H1 (cell line): ENCODE results near the gene MAF. TPM values are rescaled to one million over a fixed set of nuclear protein-coding genes. Genes with fewer than 3 reads are reported as not detected.

Source experiments
- CTCF ChIA-PET: fragments of 300-600 bp; sonication (Branson Sonifier 250); formaldehyde crosslinking; loops from one replicate; lab custom pipeline; 2021; ENCODE audit not compliant: partially characterized antibody; lab: Charles Lee
- POLR2A ChIA-PET: fragments of 300-600 bp; sonication (Branson Sonifier 250); formaldehyde crosslinking; loops from one replicate; lab custom pipeline; 2021; ENCODE audit warnings: inconsistent platforms; ENCODE audit not compliant: partially characterized antibody; lab: Charles Lee
- DNase-seq, 2 experiments: peaks; one replicate each; pipeline versions ENCODE4 v3.0.0 to v3.0.0-alpha.2; 2010 to 2022; ENCODE audit warnings: low spot score in 2 of 2, low read depth in 1 of 2, mixed read lengths in 1 of 2
- FAIRE-seq: peaks from 2 replicates; lab custom pipeline; 2011; peaks lifted over from hg19 to GRCh38; lab: Jason Lieb, UNC
- H2AFZ ChIP-seq: 2 replicates; pipeline ENCODE4 v1.8.1; 2012; ENCODE audit warnings: low read length, inconsistent platforms
- H2AK5ac ChIP-seq: 2 replicates; pipeline ENCODE4 v1.6.1; 2013; ENCODE audit warnings: low read depth, low read length
- H2BK120ac ChIP-seq: replicated peaks from 2 replicates; pipeline ENCODE3; 2013; ENCODE audit warnings: low read depth, low read length, inconsistent platforms
- H2BK12ac ChIP-seq: 2 replicates; pipeline ENCODE4 v1.6.1; 2013; ENCODE audit warnings: low read depth, low read length
- H2BK15ac ChIP-seq: 2 replicates; pipeline ENCODE4 v1.6.1; 2013; ENCODE audit warnings: low read length
- H2BK20ac ChIP-seq: 2 replicates; pipeline ENCODE4 v1.6.1; 2013; ENCODE audit warnings: low read length
- H2BK5ac ChIP-seq: 2 replicates; pipeline ENCODE4 v1.6.1; 2013; ENCODE audit warnings: low read depth, low read length
- H3K14ac ChIP-seq: 2 replicates; pipeline ENCODE4 v1.6.1; 2013; ENCODE audit warnings: inconsistent platforms; ENCODE audit not compliant: insufficient read length
- H3K18ac ChIP-seq: 2 replicates; pipeline ENCODE4 v1.6.1; 2013; ENCODE audit warnings: low read length; ENCODE audit errors: extremely low read depth
- H3K23ac ChIP-seq: 2 replicates; pipeline ENCODE4 v1.6.1; 2013; ENCODE audit warnings: inconsistent platforms; ENCODE audit not compliant: insufficient read length
- H3K23me2 ChIP-seq: 2 replicates; pipeline ENCODE4 v1.6.1; 2013; ENCODE audit warnings: low read depth, low read length
- H3K27ac ChIP-seq: 2 replicates; pipeline ENCODE4 v1.6.1; 2011; ENCODE audit warnings: low read depth, low read length, inconsistent platforms
- H3K27me3 ChIP-seq, 4 experiments: replicated peaks in 1 of 4; 1 replicate in 1 of 4; 2 replicates in 3 of 4; pipeline versions ENCODE4 v1.6.1 to v1.8.1; 2011 to 2013; ENCODE audit warnings: low read length in 3 of 4, mild to moderate bottlenecking in 3 of 4, inconsistent platforms in 2 of 4, mixed read lengths in 2 of 4, moderate library complexity in 1 of 4; ENCODE audit not compliant: control insufficient read depth in 3 of 4, insufficient read depth in 3 of 4; ENCODE audit errors: extremely low read depth in 1 of 4
- H3K36me3 ChIP-seq, 4 experiments: 2 replicates each; pipeline versions ENCODE4 v1.6.1 to v1.8.1; 2011 to 2013; ENCODE audit warnings: mild to moderate bottlenecking in 4 of 4, low read length in 3 of 4, moderate library complexity in 2 of 4, control low read depth in 1 of 4, inconsistent platforms in 1 of 4; ENCODE audit not compliant: insufficient read depth in 4 of 4, control insufficient read depth in 2 of 4
- H3K4ac ChIP-seq: replicated peaks from 2 replicates; pipeline ENCODE3; 2013; ENCODE audit warnings: low read length, low read depth, mixed read lengths, inconsistent platforms; ENCODE audit not compliant: insufficient read length
- H3K4me1 ChIP-seq, 4 experiments: replicated peaks in 1 of 4; 1 replicate in 1 of 4; 2 replicates in 3 of 4; pipeline versions ENCODE4 v1.6.1 to v1.8.1; 2011 to 2013; ENCODE audit warnings: low read length in 3 of 4, inconsistent platforms in 2 of 4, mixed read lengths in 1 of 4; ENCODE audit not compliant: insufficient read depth in 4 of 4, control insufficient read depth in 3 of 4
- H3K4me2 ChIP-seq, 2 experiments: 2 replicates each; pipeline versions ENCODE4 v1.6.1 to v1.8.1; 2011 to 2013; ENCODE audit warnings: low read depth in 2 of 2, low read length in 2 of 2, control low read depth in 1 of 2, inconsistent platforms in 1 of 2, mild to moderate bottlenecking in 1 of 2; ENCODE audit not compliant: insufficient read depth in 1 of 2
- H3K4me3 ChIP-seq, 4 experiments: fragments of 200-600, 300-600 bp in 1 of 4; sonication (generic), shearing (Covaris generic), sonication (Bioruptor Twin) in 1 of 4; 2 replicates each; pipeline versions ENCODE4 v1.5.1 to v1.8.1; 2011 to 2016; ENCODE audit warnings: low read length in 4 of 4, low read depth in 3 of 4, control low read depth in 2 of 4, inconsistent platforms in 2 of 4, mild to moderate bottlenecking in 2 of 4, mixed read lengths in 1 of 4, moderate library complexity in 1 of 4; ENCODE audit not compliant: insufficient read depth in 2 of 4; ENCODE audit errors: extremely low read depth in 1 of 4
- H3K56ac ChIP-seq: replicated peaks from 2 replicates; pipeline ENCODE3; 2013; ENCODE audit warnings: low read depth, mild to moderate bottlenecking, mixed read lengths, low read length, inconsistent platforms; ENCODE audit not compliant: insufficient read length
- H3K79me1 ChIP-seq: 2 replicates; pipeline ENCODE4 v1.6.1; 2013; ENCODE audit warnings: low read depth, low read length, control low read depth
- H3K79me2 ChIP-seq, 2 experiments: 2 replicates each; pipeline versions ENCODE4 v1.6.1 to v1.8.1; 2012 to 2013; ENCODE audit warnings: low read length in 2 of 2, mild to moderate bottlenecking in 2 of 2, inconsistent platforms in 1 of 2; ENCODE audit not compliant: insufficient read depth in 2 of 2, control insufficient read depth in 1 of 2
- H3K9ac ChIP-seq, 4 experiments: replicated peaks in 1 of 4; 1 replicate in 1 of 4; 2 replicates in 3 of 4; pipeline versions ENCODE4 v1.6.1 to v1.8.1; 2011 to 2013; ENCODE audit warnings: low read depth in 3 of 4, low read length in 3 of 4, control low read depth in 2 of 4, mild to moderate bottlenecking in 2 of 4, moderate library complexity in 2 of 4, inconsistent platforms in 1 of 4; ENCODE audit errors: extremely low read depth in 1 of 4
- H3K9me3 ChIP-seq, 2 experiments: 2 replicates each; pipeline versions ENCODE4 v1.6.1 to v1.8.1; 2012 to 2013; ENCODE audit warnings: mild to moderate bottlenecking in 2 of 2, moderate library complexity in 2 of 2, control low read depth in 1 of 2, inconsistent platforms in 1 of 2, low read depth in 1 of 2, low read length in 1 of 2, mixed read lengths in 1 of 2; ENCODE audit not compliant: insufficient read depth in 2 of 2
- H4K20me1 ChIP-seq, 2 experiments: replicated peaks in 1 of 2; 2 replicates each; pipeline versions ENCODE3 to v1.8.1; 2011 to 2013; ENCODE audit warnings: inconsistent platforms in 2 of 2, low read length in 2 of 2, mild to moderate bottlenecking in 1 of 2; ENCODE audit not compliant: insufficient read depth in 2 of 2, control insufficient read depth in 1 of 2
- H4K5ac ChIP-seq: 2 replicates; pipeline ENCODE4 v1.6.1; 2013; ENCODE audit warnings: low read length, low read depth, mixed read lengths, inconsistent platforms; ENCODE audit not compliant: insufficient read length
- H4K8ac ChIP-seq: 2 replicates; pipeline ENCODE4 v1.8.0; 2013; ENCODE audit warnings: mild to moderate bottlenecking, moderate library complexity, low read length, inconsistent platforms; ENCODE audit not compliant: insufficient read depth; ENCODE audit errors: extremely low read depth
- H4K91ac ChIP-seq: replicated peaks from 2 replicates; pipeline ENCODE3; 2013; ENCODE audit warnings: low read length, mixed read lengths, inconsistent platforms; ENCODE audit not compliant: insufficient read length
- BACH1 ChIP-seq: IDR thresholded peaks from 2 replicates; pipeline ENCODE4 v1.6.1; 2012; ENCODE audit warnings: low read length, improper control_type of control experiment
- BCL11A ChIP-seq, 2 experiments: IDR thresholded peaks; one replicate each; pipeline ENCODE4 v1.6.1; 2011; ENCODE audit warnings: low read depth in 2 of 2, low read length in 2 of 2, mild to moderate bottlenecking in 2 of 2
- GTF2F1 ChIP-seq: IDR thresholded peaks from 2 replicates; pipeline ENCODE4 v1.6.1; 2012; ENCODE audit warnings: low read depth, low read length, improper control_type of control experiment, borderline replicate concordance
- HDAC2 ChIP-seq, 2 experiments: fragments of 300-600 bp in 1 of 2; sonication (generic) in 1 of 2; IDR thresholded peaks; 2 replicates each; pipeline ENCODE4 v1.6.1; 2011 to 2012; ENCODE audit warnings: low read depth in 2 of 2, low read length in 2 of 2, mild to moderate bottlenecking in 2 of 2, moderate library complexity in 2 of 2, borderline replicate concordance in 1 of 2, inconsistent platforms in 1 of 2
- POU5F1 ChIP-seq: IDR thresholded peaks from 2 replicates; pipeline ENCODE4 v1.6.1; 2011; ENCODE audit warnings: low read depth, mild to moderate bottlenecking, low read length, moderate library complexity
- RFX5 ChIP-seq: IDR thresholded peaks from 2 replicates; pipeline ENCODE4 v1.6.1; 2011; ENCODE audit warnings: low read depth, low read length, improper control_type of control experiment, borderline replicate concordance
- SUZ12 ChIP-seq: fragments of 200-600 bp; sonication (generic); IDR thresholded peaks from 2 replicates; pipeline ENCODE4 v1.6.1; 2012; ENCODE audit warnings: mild to moderate bottlenecking, inconsistent platforms, low read length, moderate library complexity, mixed read lengths
- WGBS, 2 experiments: shearing (Covaris generic) in 1 of 2; methylation state at CpG; one replicate each; pipeline versions ENCODE4 v1.1.6 to v1.1.7; 2013 to 2015; ENCODE audit warnings: low lambda C conversion rate in 2 of 2, mixed read lengths in 2 of 2, inconsistent platforms in 1 of 2, low coverage in 1 of 2, missing lambda C conversion rate in 1 of 2; ENCODE audit not compliant: insufficient replicate concordance in 2 of 2, insufficient coverage in 1 of 2, insufficient read length in 1 of 2; ENCODE audit errors: extremely low coverage in 1 of 2, missing lambda C conversion rate in 1 of 2; 5-methylcytosine and 5-hydroxymethylcytosine counted together
- polyA plus RNA-seq, 7 experiments: library from polyadenylated mRNA; depleted of rRNA in 3 of 7; stranded (reverse) in 5 of 7; unstranded in 2 of 7; fragments of >200 nt in 5 of 7; fragments of 200-250 nt in 2 of 7; gene quantifications; 1 replicate in 5 of 7; 2 replicates in 1 of 7; 4 replicates in 1 of 7; pipeline versions ENCODE4 v1.2.1 to v1.2.3, GENCODE V29; 2011 to 2013; ENCODE audit warnings: missing spikeins in 2 of 7, mixed read lengths in 2 of 7
- total RNA-seq: library from RNA; stranded (reverse); fragmentation: NEBNext Ultra II Directional; extraction: Animal tissue kit (Norgen Biotek cat#: 25700); gene quantifications from 2 replicates; pipeline ENCODE4 v1.2.1, GENCODE V29; 2021

MAF gene
- total and polyA plus RNA-seq, 2 of the 8 experiments (the other 6 are each of a cell fraction or from before 2014, with no cell fraction given), result 1.3 to 2.7 TPM

- Histone ChIP-seq H3K18ac (no peak overlapping the region), H2AK5ac (no peak overlapping the region), H3K14ac (no peak overlapping the region), H3K23me2 (no peaks in the 10 kb centered on the region), H2AFZ (no peak overlapping the region; the same call in 1 of the 2 replicates), H3K4me1 (no peaks in the 10 kb centered on the region), H2BK12ac (no peak overlapping the region), H3K9me3 (no peaks in the 10 kb centered on the region), H2BK120ac (no peak overlapping the region), H2BK20ac (no peak overlapping the region), H3K4me2 (no peak overlapping the region), H3K56ac (no peak overlapping the region), H4K20me1 (no peaks in the 10 kb centered on the region), H4K8ac (no peak overlapping the region), H2BK15ac (no peak overlapping the region), H4K91ac (no peak overlapping the region), H2BK5ac (no peak overlapping the region)
- no peak for FAIRE-seq
- DNase-seq, result no peak
- CTCF ChIA-PET, result no interaction called here
- TF ChIP-seq SUZ12, result no peak
- no peak for TF ChIP-seq RFX5
- TF ChIP-seq POU5F1, result no peak
- TF ChIP-seq BCL11A (IDR thresholded peaks at IDR 0.05; ENCODE audit: low read depth in 2 of 2, low read length in 2 of 2), result no peak
- no peak for TF ChIP-seq BACH1
- TF ChIP-seq HDAC2 (IDR thresholded peaks at IDR 0.05; ENCODE audit: borderline replicate concordance in 1 of 2, low read depth in 2 of 2, low read length in 2 of 2), result no peak
- TF ChIP-seq GTF2F1, result no peak
- TF ChIP-seq, all 59 proteins: peak for 0
- Histone ChIP-seq H3K4ac (no peak overlapping the region), H3K27me3 (no peaks in the 10 kb centered on the region), H3K23ac (no peak overlapping the region), H4K5ac (no peak overlapping the region), H3K4me3 (no peak overlapping the region), H3K36me3 (no peaks in the 10 kb centered on the region), H3K9ac (no peak overlapping the region), H3K79me2 (no peaks in the 10 kb centered on the region), H3K27ac (no peak overlapping the region), H3K79me1 (no peaks in the 10 kb centered on the region)
- POLR2A ChIA-PET, result no interaction called here
- WGBS, 2 experiments, result 91% methylated on average over 3 of the region's 3 CpGs; no CpG with 5 or more reads in 1 of the 2 experiments
These were observed 47.0 kb upstream of the MAF start for GRCh38 chr16:79647586-79647985.
